ENCODE results near the gene FBN2.

FBN2 gene

DNA sequence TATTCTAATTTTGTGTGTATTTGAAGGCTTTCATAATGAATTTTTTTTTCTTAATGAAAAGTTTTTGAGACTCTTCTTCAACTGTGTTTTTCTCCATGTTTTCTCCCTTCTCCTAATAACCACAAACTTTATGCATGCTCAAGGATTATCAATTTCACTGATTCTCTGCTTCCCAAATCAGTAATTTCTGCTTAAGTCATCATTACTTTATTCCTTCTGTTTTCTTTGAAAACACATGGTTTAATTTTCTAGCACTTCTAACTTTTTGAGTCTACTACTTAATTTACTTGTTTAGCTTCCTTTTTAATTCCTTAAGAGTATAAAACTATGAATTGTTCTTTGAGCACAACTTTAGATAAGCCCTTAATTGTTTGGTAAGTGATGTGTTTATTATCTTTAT is 11.5 kb upstream of the FBN2 start:
- no peaks in the 10 kb centered on the region for H3K36me3 ChIP-seq (ENCODE audit: insufficient read depth, low read length)
- no peaks in the 10 kb centered on the region for H3K79me2 ChIP-seq (ENCODE audit: insufficient read depth, low read length)
- no peaks in the 10 kb centered on the region for H3K9me3 ChIP-seq (ENCODE audit: insufficient read depth, low read depth, low read length)
- H3K4me1 ChIP-seq (ENCODE audit: insufficient read depth, low read length, poor library complexity, severe bottlenecking) = no peaks in the 10 kb centered on the region
- H2AFZ ChIP-seq (ENCODE audit: low read length) = no peak overlapping the region
- H3F3A ChIP-seq (ENCODE audit: low read depth) = no peaks in the 10 kb centered on the region
- H3K4me2 ChIP-seq (ENCODE audit: low read depth, low read length, poor library complexity, severe bottlenecking) = no peak overlapping the region
- H3K27me3 ChIP-seq (ENCODE audit: insufficient read depth, low read length, poor library complexity, severe bottlenecking) = no peaks in the 10 kb centered on the region
- no peaks in the 10 kb centered on the region for H3K9me2 ChIP-seq (replicated peaks; ENCODE audit: low read depth, low read length)
- H3K4me3 ChIP-seq (ENCODE audit: low read length, poor library complexity, severe bottlenecking) = no peak overlapping the region
- H4K20me1 ChIP-seq (ENCODE audit: insufficient read depth, low read length, poor library complexity, severe bottlenecking) = no peaks in the 10 kb centered on the region
- no peak overlapping the region for H3K9ac ChIP-seq (ENCODE audit: low read depth, low read length, poor library complexity, severe bottlenecking)
- TF ChIP-seq, protein P1, sequence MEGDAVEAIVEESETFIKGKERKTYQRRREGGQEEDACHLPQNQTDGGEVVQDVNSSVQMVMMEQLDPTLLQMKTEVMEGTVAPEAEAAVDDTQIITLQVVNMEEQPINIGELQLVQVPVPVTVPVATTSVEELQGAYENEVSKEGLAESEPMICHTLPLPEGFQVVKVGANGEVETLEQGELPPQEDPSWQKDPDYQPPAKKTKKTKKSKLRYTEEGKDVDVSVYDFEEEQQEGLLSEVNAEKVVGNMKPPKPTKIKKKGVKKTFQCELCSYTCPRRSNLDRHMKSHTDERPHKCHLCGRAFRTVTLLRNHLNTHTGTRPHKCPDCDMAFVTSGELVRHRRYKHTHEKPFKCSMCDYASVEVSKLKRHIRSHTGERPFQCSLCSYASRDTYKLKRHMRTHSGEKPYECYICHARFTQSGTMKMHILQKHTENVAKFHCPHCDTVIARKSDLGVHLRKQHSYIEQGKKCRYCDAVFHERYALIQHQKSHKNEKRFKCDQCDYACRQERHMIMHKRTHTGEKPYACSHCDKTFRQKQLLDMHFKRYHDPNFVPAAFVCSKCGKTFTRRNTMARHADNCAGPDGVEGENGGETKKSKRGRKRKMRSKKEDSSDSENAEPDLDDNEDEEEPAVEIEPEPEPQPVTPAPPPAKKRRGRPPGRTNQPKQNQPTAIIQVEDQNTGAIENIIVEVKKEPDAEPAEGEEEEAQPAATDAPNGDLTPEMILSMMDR (conservative IDR thresholded peaks at IDR 0.05; ENCODE audit: low read length) = no peak
- TF ChIP-seq EZH2phosphoT487 (IDR thresholded peaks at IDR 0.05; ENCODE audit: borderline replicate concordance) = no peak

DNA sequence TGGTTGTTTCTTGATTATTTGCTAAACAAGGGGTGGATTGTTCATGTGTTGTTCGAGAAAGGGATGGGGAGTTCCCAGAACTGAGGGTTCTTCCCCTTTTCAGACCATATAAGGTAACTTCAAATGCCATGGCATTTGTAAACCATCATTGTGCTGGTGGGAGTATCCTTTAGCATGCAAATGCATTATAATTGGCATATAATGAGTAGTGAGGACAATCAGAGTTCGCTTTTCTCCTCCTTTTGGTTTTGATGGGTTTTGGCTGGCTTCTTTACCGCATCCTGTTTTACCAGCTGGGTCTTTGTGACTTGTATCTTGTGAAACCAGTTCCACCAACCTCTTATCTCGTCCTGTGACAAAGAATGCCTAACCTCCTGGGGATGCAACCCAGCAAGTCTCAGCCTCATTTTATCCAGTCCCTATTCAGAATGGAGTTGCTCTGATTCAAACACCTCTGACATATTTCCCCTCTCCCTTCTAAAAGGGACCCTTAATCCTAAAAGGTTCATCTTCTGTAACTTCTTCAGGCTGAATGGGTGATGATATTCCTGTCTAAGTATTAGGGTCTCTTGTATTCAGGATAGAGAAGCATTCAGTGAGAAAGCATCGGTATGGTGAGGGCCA is 8.7 kb upstream of the FBN2 start:
- Histone ChIP-seq H3K9ac (ENCODE audit: low read depth, low read length, poor library complexity, severe bottlenecking) (no peak overlapping the region), H3F3A (ENCODE audit: low read depth) (no peaks in the 10 kb centered on the region), H3K4me2 (ENCODE audit: low read depth, low read length, poor library complexity, severe bottlenecking) (no peak overlapping the region), H3K36me3 (ENCODE audit: insufficient read depth, low read length) (no peaks in the 10 kb centered on the region), H3K79me2 (ENCODE audit: insufficient read depth, low read length) (no peaks in the 10 kb centered on the region), H3K4me3 (ENCODE audit: low read length, poor library complexity, severe bottlenecking) (no peak overlapping the region), H4K20me1 (ENCODE audit: insufficient read depth, low read length, poor library complexity, severe bottlenecking) (no peaks in the 10 kb centered on the region), H3K27me3 (ENCODE audit: insufficient read depth, low read length, poor library complexity, severe bottlenecking) (no peaks in the 10 kb centered on the region), H3K4me1 (ENCODE audit: insufficient read depth, low read length, poor library complexity, severe bottlenecking) (no peaks in the 10 kb centered on the region), H3K9me2 (replicated peaks; ENCODE audit: low read depth, low read length) (no peaks in the 10 kb centered on the region), H3K9me3 (ENCODE audit: insufficient read depth, low read depth, low read length) (no peaks in the 10 kb centered on the region), H2AFZ (ENCODE audit: low read length) (no peak overlapping the region)
- TF ChIP-seq, protein P1 (conservative IDR thresholded peaks at IDR 0.05; ENCODE audit: low read length) = no peak
- no peak for TF ChIP-seq EZH2phosphoT487 (IDR thresholded peaks at IDR 0.05; ENCODE audit: borderline replicate concordance)

DNA sequence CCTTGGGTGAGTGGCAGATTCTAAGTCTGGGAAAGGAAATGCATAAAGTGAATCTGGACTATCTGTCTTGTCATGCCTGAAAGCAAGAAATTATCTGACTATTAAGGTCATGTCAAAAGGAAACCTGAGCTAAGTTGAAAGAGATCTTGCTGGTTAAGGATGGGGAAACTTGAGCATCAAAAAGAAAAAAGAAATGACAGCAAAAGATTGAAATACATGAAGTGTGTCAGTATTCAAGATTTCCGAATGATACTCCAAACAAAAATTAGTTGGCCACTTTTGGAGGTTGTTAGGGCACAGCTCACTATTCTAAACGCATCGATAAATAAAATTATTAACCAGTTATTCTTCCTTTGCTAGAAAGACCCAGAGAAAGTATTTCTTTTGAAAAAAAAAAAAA is 3.3 kb upstream of the FBN2 start:
- Histone ChIP-seq H2AFZ (ENCODE audit: low read length) (no peak overlapping the region), H3K9me2 (replicated peaks; ENCODE audit: low read depth, low read length) (no peaks in the 10 kb centered on the region), H3K9me3 (ENCODE audit: insufficient read depth, low read depth, low read length) (no peaks in the 10 kb centered on the region), H3K4me3 (ENCODE audit: low read length, poor library complexity, severe bottlenecking) (no peak overlapping the region), H3K79me2 (ENCODE audit: insufficient read depth, low read length) (no peaks in the 10 kb centered on the region), H3K4me1 (ENCODE audit: insufficient read depth, low read length, poor library complexity, severe bottlenecking) (no peaks in the 10 kb centered on the region), H4K20me1 (ENCODE audit: insufficient read depth, low read length, poor library complexity, severe bottlenecking) (no peaks in the 10 kb centered on the region), H3F3A (ENCODE audit: low read depth) (no peaks in the 10 kb centered on the region), H3K27me3 (ENCODE audit: insufficient read depth, low read length, poor library complexity, severe bottlenecking) (no peaks in the 10 kb centered on the region), H3K9ac (ENCODE audit: low read depth, low read length, poor library complexity, severe bottlenecking) (no peak overlapping the region), H3K36me3 (ENCODE audit: insufficient read depth, low read length) (no peaks in the 10 kb centered on the region), H3K4me2 (ENCODE audit: low read depth, low read length, poor library complexity, severe bottlenecking) (no peak overlapping the region)
- TF ChIP-seq, protein P1 (conservative IDR thresholded peaks at IDR 0.05; ENCODE audit: low read length) = no peak
- TF ChIP-seq EZH2phosphoT487 (IDR thresholded peaks at IDR 0.05; ENCODE audit: borderline replicate concordance) = no peak

All from Loucy (cell line).